ENCODE results near the gene PTGER4. TPM values are rescaled to one million over a fixed set of nuclear protein-coding genes. Genes with fewer than 3 reads are reported as not detected.

Gene PTGER4
- total RNA-seq, 2 donors from 2014 or later, result 0.15 to 0.71 TPM

GRCh38 chr5:40736103-40736875, 56.6 kb downstream of the PTGER4 start:
- no peak overlapping the region for H3K27ac ChIP-seq (ENCODE audit: low read depth, low read length)
- Mint-ChIP-seq H3K4me3 (no peak overlapping the region), H3K4me1 (peaks cover 14% of the 10 kb centered on the region), H3K27ac (no peak overlapping the region), H3K36me3 (ENCODE audit: low read depth) (peaks cover 22% of the 10 kb centered on the region), H3K9me3 (peaks cover 5% of the 10 kb centered on the region), H3K27me3 (ENCODE audit: insufficient read depth) (no peaks in the 10 kb centered on the region)
- peaks cover 14% of the 10 kb centered on the region for H3K9me3 ChIP-seq (ENCODE audit: control insufficient read depth, low read length)
- H3K4me1 ChIP-seq (ENCODE audit: control insufficient read depth, insufficient read depth, low read length), result no peaks in the 10 kb centered on the region
- H3K27me3 ChIP-seq (ENCODE audit: control insufficient read depth, insufficient read depth, low read length, poor library complexity, severe bottlenecking), result no peaks in the 10 kb centered on the region
- H3K4me3 ChIP-seq (ENCODE audit: low read length), result no peak overlapping the region
- no peak overlapping the region for H3K9ac ChIP-seq (ENCODE audit: extremely low read depth, low read length, poor library complexity, severe bottlenecking)
- peaks cover 23% of the 10 kb centered on the region for H3K36me3 ChIP-seq (ENCODE audit: control insufficient read depth, insufficient read depth, low read length)
- WGBS, 2 experiments (ENCODE audit: insufficient coverage in 1 of 2, insufficient read length in 1 of 2), result 50% methylated on average over 1 of the region's 1 CpG; no CpG with 5 or more reads in 1 of the 2 experiments
- no peak for DNase-seq
- TF ChIP-seq, protein P1, sequence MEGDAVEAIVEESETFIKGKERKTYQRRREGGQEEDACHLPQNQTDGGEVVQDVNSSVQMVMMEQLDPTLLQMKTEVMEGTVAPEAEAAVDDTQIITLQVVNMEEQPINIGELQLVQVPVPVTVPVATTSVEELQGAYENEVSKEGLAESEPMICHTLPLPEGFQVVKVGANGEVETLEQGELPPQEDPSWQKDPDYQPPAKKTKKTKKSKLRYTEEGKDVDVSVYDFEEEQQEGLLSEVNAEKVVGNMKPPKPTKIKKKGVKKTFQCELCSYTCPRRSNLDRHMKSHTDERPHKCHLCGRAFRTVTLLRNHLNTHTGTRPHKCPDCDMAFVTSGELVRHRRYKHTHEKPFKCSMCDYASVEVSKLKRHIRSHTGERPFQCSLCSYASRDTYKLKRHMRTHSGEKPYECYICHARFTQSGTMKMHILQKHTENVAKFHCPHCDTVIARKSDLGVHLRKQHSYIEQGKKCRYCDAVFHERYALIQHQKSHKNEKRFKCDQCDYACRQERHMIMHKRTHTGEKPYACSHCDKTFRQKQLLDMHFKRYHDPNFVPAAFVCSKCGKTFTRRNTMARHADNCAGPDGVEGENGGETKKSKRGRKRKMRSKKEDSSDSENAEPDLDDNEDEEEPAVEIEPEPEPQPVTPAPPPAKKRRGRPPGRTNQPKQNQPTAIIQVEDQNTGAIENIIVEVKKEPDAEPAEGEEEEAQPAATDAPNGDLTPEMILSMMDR (conservative IDR thresholded peaks at IDR 0.05), result peak; percentile 85

DNA sequence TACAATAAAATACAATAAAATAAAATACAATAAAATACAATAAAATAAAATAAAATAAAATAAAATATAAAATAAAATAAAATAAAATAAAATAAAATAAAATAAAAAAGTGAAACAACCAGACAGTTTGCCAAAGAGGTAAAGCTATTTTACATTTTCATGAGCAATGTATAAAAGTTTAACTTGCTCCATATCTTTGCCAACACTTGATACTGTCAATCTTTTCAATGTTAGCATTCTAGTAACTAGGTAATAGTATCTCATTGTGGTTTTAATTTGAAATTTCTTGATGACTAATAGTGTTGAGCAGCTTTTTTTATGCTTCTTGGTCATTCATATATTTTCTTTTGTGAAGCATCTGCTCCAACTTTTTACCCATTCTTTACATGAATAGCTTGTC, 58.8 kb downstream of the PTGER4 start:
- Mint-ChIP-seq H3K27ac (no peak overlapping the region), H3K4me1 (peaks cover 12% of the 10 kb centered on the region), H3K4me3 (no peak overlapping the region), H3K36me3 (ENCODE audit: low read depth) (peaks cover 23% of the 10 kb centered on the region), H3K27me3 (ENCODE audit: insufficient read depth) (no peaks in the 10 kb centered on the region), H3K9me3 (peaks cover 5% of the 10 kb centered on the region)
- Histone ChIP-seq H3K9me3 (ENCODE audit: control insufficient read depth, low read length) (peaks cover 14% of the 10 kb centered on the region), H3K4me3 (ENCODE audit: low read length) (no peak overlapping the region), H3K9ac (ENCODE audit: extremely low read depth, low read length, poor library complexity, severe bottlenecking) (no peak overlapping the region), H3K27me3 (ENCODE audit: control insufficient read depth, insufficient read depth, low read length, poor library complexity, severe bottlenecking) (no peaks in the 10 kb centered on the region), H3K27ac (ENCODE audit: low read depth, low read length) (no peak overlapping the region), H3K36me3 (ENCODE audit: control insufficient read depth, insufficient read depth, low read length) (peaks cover 26% of the 10 kb centered on the region), H3K4me1 (ENCODE audit: control insufficient read depth, insufficient read depth, low read length) (no peaks in the 10 kb centered on the region)
- no peak for DNase-seq
- TF ChIP-seq, protein P1 (conservative IDR thresholded peaks at IDR 0.05), result no peak

Other genes starting within 250 kb of the PTGER4 start
- 10 to 100 TPM; 13.5 to 19.3 TPM for gene TTC33, start 76.0 kb downstream of the PTGER4 start, total RNA-seq
- gene PRKAA1, start 118.5 kb downstream of the PTGER4 start, total RNA-seq, result 10 to 100 TPM; 47.7 to 50.4 TPM
- 1,000 to 10,000 TPM; 1,411 to 1,439 TPM for gene RPL37, start 155.3 kb downstream of the PTGER4 start, total RNA-seq
- under 1 TPM; 0.13 TPM for gene CARD6, start 161.5 kb downstream of the PTGER4 start, total RNA-seq
- 1 to 10 TPM in 1 of 2 donors, under 1 TPM in 1; 0.88 to 2.7 TPM for gene C7, start 229.6 kb downstream of the PTGER4 start, total RNA-seq